Left lung (tissue), 10 donors: Measurements from ENCODE around the gene MCF2L2. TPM values are rescaled to one million over a fixed set of nuclear protein-coding genes. Genes with fewer than 3 reads are reported as not detected.

Experiments used
- ATAC-seq: fragments of 200-7000 bp; cut with Tn5 transposase; one replicate; pipeline ENCODE4 v1.9.1; 2020; ENCODE audit warnings: moderate library complexity
- DNase-seq, 4 donors: peaks; one replicate each; pipeline ENCODE4 v3.0.0-alpha.2; 2013 to 2020
- H3K27ac ChIP-seq, 2 donors: fragments of 200-600 bp; sonication (generic) in 1 of 2; one replicate each; pipeline versions ENCODE4 v1.5.0 to v1.8.0; 2020 to 2021
- H3K27me3 ChIP-seq, 2 donors: fragments of 200-600 bp; sonication (generic) in 1 of 2; one replicate each; pipeline versions ENCODE4 v1.5.0 to v1.8.0; 2020 to 2021
- H3K36me3 ChIP-seq, 2 donors: fragments of 200-600 bp; sonication (generic) in 1 of 2; one replicate each; pipeline versions ENCODE4 v1.5.0 to v1.8.0; 2020 to 2021
- H3K4me1 ChIP-seq, 2 donors: fragments of 200-600 bp; one replicate each; pipeline ENCODE4 v1.8.0; 2021
- H3K4me3 ChIP-seq, 2 donors: fragments of 200-600 bp; sonication (generic) in 1 of 2; one replicate each; pipeline versions ENCODE4 v1.5.0 to v1.8.0; 2020 to 2021; ENCODE audit warnings: mild to moderate bottlenecking in 1 of 2
- H3K9me3 ChIP-seq, 2 donors: fragments of 200-600 bp; sonication (generic) in 1 of 2; one replicate each; pipeline versions ENCODE4 v1.5.0 to v1.8.0; 2020 to 2021
- CTCF ChIP-seq, 2 donors: fragments of 200-600 bp; sonication (generic) in 1 of 2; IDR thresholded peaks; one replicate each; pipeline versions ENCODE4 v1.5.0 to v1.8.0; 2021; ENCODE audit warnings: antibody characterized with exemption in 2 of 2
- intact Hi-C, 2 donors: fragments of 100-400 bp; cut with DNase I; formaldehyde crosslinking; loops; one replicate each; pipeline versions ENCODE4 v1.11.2 to v1.14.2; 2022
- polyA plus RNA-seq, 6 donors: library from polyadenylated mRNA; unstranded; fragments of 120-200 nt; gene quantifications; one replicate each; pipeline ENCODE4 v1.2.1, GENCODE V29; 2013; ENCODE audit not compliant: insufficient read length in 6 of 6
- total RNA-seq, 2 donors: library from RNA; stranded (reverse); fragmentation: NEBNext Ultra II Directional; extraction: Animal tissue kit (Norgen Biotek cat#: 25700); gene quantifications; one replicate each; pipeline ENCODE4 v1.2.1, GENCODE V29; 2021
- donor health status: DM: no; HTN: yes; CAD: no.
- donor health status: DM: no; HTN: no; CAD: no.

The MCF2L2 gene
- total and polyA plus RNA-seq, 8 donors = 0.41 to 3.5 (median 2.2) TPM

- DNase-seq (no peak), ATAC-seq (no peak)
- no peaks in the 10 kb centered on the region for H3K9me3 ChIP-seq
- no peak for TF ChIP-seq CTCF (IDR thresholded peaks at IDR 0.05)
- no peak overlapping the region for H3K27ac ChIP-seq
- intact Hi-C loops = no loop called here
- H3K4me3 ChIP-seq = no peak overlapping the region
- no peaks in the 10 kb centered on the region for H3K27me3 ChIP-seq
- H3K4me1 ChIP-seq = peaks cover 17 to 65% of the 10 kb centered on the region in 2 donors
- H3K36me3 ChIP-seq = peaks cover 0 to 16% of the 10 kb centered on the region in 2 donors
Observed at GRCh38 chr3:183267140-183267539, 161.3 kb downstream of the MCF2L2 start.

- Histone ChIP-seq H3K4me1 (peaks cover 17 to 70% of the 10 kb centered on the region in 2 donors), H3K27ac (no peak overlapping the region), H3K36me3 (peaks cover 0 to 16% of the 10 kb centered on the region in 2 donors), H3K9me3 (no peaks in the 10 kb centered on the region), H3K4me3 (no peak overlapping the region), H3K27me3 (no peaks in the 10 kb centered on the region)
- TF ChIP-seq CTCF (IDR thresholded peaks at IDR 0.05) = no peak
- DNase-seq (no peak), ATAC-seq (no peak)
- intact Hi-C loops = no loop called here
Observed at GRCh38 chr3:183266454-183266853, 162.0 kb downstream of the MCF2L2 start.

GRCh38 chr3:183265834-183266417 lies 162.5 kb downstream of the MCF2L2 start:
- intact Hi-C loops = no loop called here
- no peak overlapping the region for H3K4me3 ChIP-seq
- peak; percentile 36 for ATAC-seq
- H3K9me3 ChIP-seq = no peaks in the 10 kb centered on the region
- peak overlapping the region in 1 of 2 donors; percentile 55 for H3K27ac ChIP-seq
- H3K36me3 ChIP-seq = peaks cover 0 to 16% of the 10 kb centered on the region in 2 donors
- TF ChIP-seq CTCF (IDR thresholded peaks at IDR 0.05) = no peak
- no peak for DNase-seq
- H3K4me1 ChIP-seq = peaks cover 17 to 75% of the 10 kb centered on the region in 2 donors
- H3K27me3 ChIP-seq = no peaks in the 10 kb centered on the region

GRCh38 chr3:183265157-183265642 lies 163.2 kb downstream of the MCF2L2 start:
- H3K9me3 ChIP-seq = no peaks in the 10 kb centered on the region
- DNase-seq (no peak), ATAC-seq (peak; percentile 45)
- intact Hi-C loops = no loop called here
- H3K27ac ChIP-seq = peak overlapping the region; percentile 21 to 55
- H3K4me1 ChIP-seq = peaks cover 17 to 83% of the 10 kb centered on the region in 2 donors
- peaks cover 0 to 10% of the 10 kb centered on the region in 2 donors for H3K36me3 ChIP-seq
- H3K27me3 ChIP-seq = no peaks in the 10 kb centered on the region
- H3K4me3 ChIP-seq = no peak overlapping the region
- TF ChIP-seq CTCF (IDR thresholded peaks at IDR 0.05) = no peak

GRCh38 chr3:183264268-183264667 lies 164.2 kb downstream of the MCF2L2 start:
- intact Hi-C loops = no loop called here
- DNase-seq (no peak), ATAC-seq (peak; percentile 23)
- H3K36me3 ChIP-seq = peaks cover 0 to 1% of the 10 kb centered on the region in 2 donors
- H3K9me3 ChIP-seq = no peaks in the 10 kb centered on the region
- H3K27ac ChIP-seq = peak overlapping the region; percentile 33 to 55
- no peaks in the 10 kb centered on the region for H3K27me3 ChIP-seq
- TF ChIP-seq CTCF (IDR thresholded peaks at IDR 0.05) = no peak
- H3K4me1 ChIP-seq = peaks cover 21 to 89% of the 10 kb centered on the region in 2 donors
- H3K4me3 ChIP-seq = no peak overlapping the region
